ENCODE data around the gene GNA14. TPM values are rescaled to one million over a fixed set of nuclear protein-coding genes. Genes with fewer than 3 reads are reported as not detected.

Gene GNA14
- total RNA-seq, 1 donor from 2014 or later, result 0.22 TPM

GRCh38 chr9:77532607-77533006 is 115.5 kb downstream of the GNA14 start:
- Mint-ChIP-seq H3K4me1 (ENCODE audit: low read depth) (no peaks in the 10 kb centered on the region), H3K9me3 (ENCODE audit: low read depth) (peaks cover 3% of the 10 kb centered on the region), H3K27me3 (ENCODE audit: low read depth) (no peaks in the 10 kb centered on the region), H3K27ac (ENCODE audit: unreplicated experiment) (no peak overlapping the region), H3K36me3 (ENCODE audit: low read depth) (peaks cover 1% of the 10 kb centered on the region), H3K4me3 (ENCODE audit: unreplicated experiment) (no peak overlapping the region)
- DNase-seq (ENCODE audit: low spot score), result no peak
- TF ChIP-seq CTCF (IDR thresholded peaks at IDR 0.05), result no peak

- no peak for DNase-seq (ENCODE audit: low spot score)
- H3K27me3 Mint-ChIP-seq (ENCODE audit: low read depth), result no peaks in the 10 kb centered on the region
- H3K27ac Mint-ChIP-seq (ENCODE audit: unreplicated experiment), result no peak overlapping the region
- peaks cover 3% of the 10 kb centered on the region for H3K9me3 Mint-ChIP-seq (ENCODE audit: low read depth)
- H3K36me3 Mint-ChIP-seq (ENCODE audit: low read depth), result peaks cover 1% of the 10 kb centered on the region
- H3K4me1 Mint-ChIP-seq (ENCODE audit: low read depth), result no peaks in the 10 kb centered on the region
- H3K4me3 Mint-ChIP-seq (ENCODE audit: unreplicated experiment), result no peak overlapping the region
- no peak for TF ChIP-seq CTCF (IDR thresholded peaks at IDR 0.05)
These were observed 116.7 kb downstream of the GNA14 start for GRCh38 chr9:77531400-77531799.

DNA sequence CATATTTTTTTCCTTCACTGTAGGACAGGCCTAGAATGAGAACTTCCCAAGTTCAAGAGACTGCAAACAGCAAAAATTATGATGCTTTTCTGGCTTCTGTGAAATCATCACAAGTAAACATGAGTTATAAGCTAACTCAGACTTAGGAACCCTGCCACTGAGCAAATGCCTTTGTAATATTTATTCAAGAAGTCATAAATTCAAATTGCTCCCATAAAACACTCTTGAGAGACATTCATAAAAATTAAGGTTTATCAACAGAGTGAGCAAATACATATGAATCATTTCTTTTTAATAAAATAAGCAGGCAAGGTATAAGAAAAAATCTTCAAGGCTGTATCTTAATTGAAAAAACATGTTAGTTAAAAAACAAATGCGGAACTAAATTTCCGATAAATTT is 124.2 kb downstream of the GNA14 start:
- no peak overlapping the region for H3K27ac Mint-ChIP-seq (ENCODE audit: unreplicated experiment)
- no peaks in the 10 kb centered on the region for H3K27me3 Mint-ChIP-seq (ENCODE audit: low read depth)
- H3K4me1 Mint-ChIP-seq (ENCODE audit: low read depth), result no peaks in the 10 kb centered on the region
- H3K4me3 Mint-ChIP-seq (ENCODE audit: unreplicated experiment), result no peak overlapping the region
- H3K9me3 Mint-ChIP-seq (ENCODE audit: low read depth), result peaks cover 4% of the 10 kb centered on the region
- no peak for DNase-seq (ENCODE audit: low spot score)
- no peaks in the 10 kb centered on the region for H3K36me3 Mint-ChIP-seq (ENCODE audit: low read depth)
- TF ChIP-seq CTCF (IDR thresholded peaks at IDR 0.05), result no peak

DNA sequence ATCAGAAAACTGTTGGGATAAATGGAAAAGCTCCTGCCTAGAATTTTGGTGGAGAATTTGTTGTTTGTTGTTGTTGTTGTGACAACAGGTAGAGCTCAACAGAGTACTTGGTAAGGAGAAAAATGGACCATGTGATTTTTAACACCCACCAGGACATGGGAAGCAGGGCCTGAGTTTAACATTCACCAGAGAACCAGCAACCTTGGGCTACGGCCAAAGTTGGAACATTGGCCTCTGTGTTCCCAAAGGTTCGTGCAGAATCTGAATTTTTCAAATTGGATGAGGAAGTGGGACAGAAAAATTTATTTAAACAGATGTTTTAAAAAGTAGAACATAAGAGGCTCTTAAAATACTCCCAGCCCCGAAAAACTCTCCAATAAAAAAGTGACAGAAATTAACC is 127.0 kb downstream of the GNA14 start:
- DNase-seq (ENCODE audit: low spot score), result no peak
- H3K27me3 Mint-ChIP-seq (ENCODE audit: low read depth), result no peaks in the 10 kb centered on the region

GRCh38 chr9:77518688-77519087 is 129.4 kb downstream of the GNA14 start:
- Mint-ChIP-seq H3K27me3 (ENCODE audit: low read depth) (no peaks in the 10 kb centered on the region), H3K27ac (ENCODE audit: unreplicated experiment) (no peak overlapping the region), H3K9me3 (ENCODE audit: low read depth) (peaks cover 4% of the 10 kb centered on the region), H3K4me3 (ENCODE audit: unreplicated experiment) (no peak overlapping the region), H3K36me3 (ENCODE audit: low read depth) (no peaks in the 10 kb centered on the region), H3K4me1 (ENCODE audit: low read depth) (peaks cover 12% of the 10 kb centered on the region)
- no peak for TF ChIP-seq CTCF (IDR thresholded peaks at IDR 0.05)
- no peak for DNase-seq (ENCODE audit: low spot score)

More for the DNA sequence above, 127.0 kb downstream of the GNA14 start:
- no peak for TF ChIP-seq CTCF (IDR thresholded peaks at IDR 0.05)
- Mint-ChIP-seq H3K9me3 (ENCODE audit: low read depth) (peaks cover 4% of the 10 kb centered on the region), H3K4me3 (ENCODE audit: unreplicated experiment) (no peak overlapping the region), H3K4me1 (ENCODE audit: low read depth) (no peaks in the 10 kb centered on the region), H3K36me3 (ENCODE audit: low read depth) (no peaks in the 10 kb centered on the region), H3K27ac (ENCODE audit: unreplicated experiment) (no peak overlapping the region)

All from chondrocyte (in vitro differentiated cells).